GM18526 (cell line): ENCODE data around the gene WDR33.

Experiments
- POLR2A ChIP-seq: IDR thresholded peaks from 3 replicates; pipeline ENCODE4 v1.6.1; 2011; ENCODE audit not compliant: insufficient read length; ENCODE audit errors: extremely low read depth

Gene WDR33

DNA sequence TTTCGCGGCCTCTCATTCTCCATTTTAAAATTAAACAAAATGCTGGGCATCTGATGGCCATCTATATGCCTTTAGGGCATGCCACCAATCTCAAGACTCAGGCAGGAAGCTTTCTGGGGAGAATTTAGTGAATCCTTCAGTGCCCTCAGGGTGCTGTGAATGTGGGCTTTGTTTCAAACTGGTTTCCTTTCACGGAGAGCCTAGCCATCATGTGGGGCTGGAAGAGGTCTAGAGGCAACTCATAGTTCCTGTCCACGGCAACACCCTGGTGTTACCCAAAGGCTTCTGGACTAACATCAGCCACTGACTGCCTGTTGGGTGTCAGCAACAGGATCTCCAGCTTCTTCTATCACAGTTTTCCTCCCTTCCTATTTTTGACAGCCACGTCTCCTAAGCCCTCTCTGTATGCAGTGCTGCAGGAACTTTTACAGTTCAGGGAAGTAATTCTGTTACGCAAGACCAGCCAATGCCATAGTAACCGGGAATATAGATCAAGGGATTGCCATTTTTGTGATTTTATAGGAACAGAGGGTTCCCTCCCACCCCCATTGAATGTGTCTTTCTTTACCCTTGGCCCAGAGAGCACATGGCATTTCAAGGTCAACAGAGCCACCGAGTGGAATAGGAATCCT, 7.9 kb upstream of the WDR33 start:
- no peak for TF ChIP-seq POLR2A

DNA sequence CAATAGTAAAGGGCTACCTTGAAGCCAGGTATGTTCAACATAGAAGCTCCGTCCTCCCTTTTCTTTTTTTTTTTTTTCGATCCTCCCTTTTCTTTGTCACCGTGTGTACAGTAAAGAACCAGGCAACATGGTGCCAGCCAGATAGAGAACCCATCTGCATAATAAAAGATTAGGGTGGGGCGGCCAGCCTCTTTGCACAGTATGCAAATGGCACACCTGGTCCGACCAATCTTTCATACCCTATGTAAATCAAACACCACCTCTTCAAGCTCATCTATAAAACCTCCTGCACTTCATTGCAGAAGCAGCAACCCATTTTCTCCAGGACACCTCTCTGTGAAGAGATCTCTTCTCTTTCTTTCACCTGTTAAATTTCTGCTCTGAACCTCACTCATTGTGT, 7.3 kb upstream of the WDR33 start:
- TF ChIP-seq POLR2A, result no peak

DNA sequence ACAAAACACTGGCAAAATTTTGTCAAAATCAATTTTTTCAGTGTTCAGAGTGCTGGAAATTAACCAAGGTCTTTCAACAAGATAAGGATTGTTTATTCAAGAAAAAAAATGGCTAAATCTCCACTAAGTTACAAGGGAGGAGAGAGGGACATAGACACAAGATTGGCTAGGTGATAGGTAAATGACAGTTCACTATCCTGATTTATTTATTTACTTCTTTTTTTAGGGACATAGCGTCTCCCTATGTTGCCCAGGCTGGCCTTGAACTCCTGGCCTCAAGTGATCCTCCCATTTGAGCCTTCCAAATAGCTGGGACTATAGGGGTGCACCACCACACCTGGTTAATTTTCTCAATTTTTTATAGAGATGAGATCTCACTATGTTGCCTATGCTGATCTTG, 3.7 kb upstream of the WDR33 start:
- no peak for TF ChIP-seq POLR2A

DNA sequence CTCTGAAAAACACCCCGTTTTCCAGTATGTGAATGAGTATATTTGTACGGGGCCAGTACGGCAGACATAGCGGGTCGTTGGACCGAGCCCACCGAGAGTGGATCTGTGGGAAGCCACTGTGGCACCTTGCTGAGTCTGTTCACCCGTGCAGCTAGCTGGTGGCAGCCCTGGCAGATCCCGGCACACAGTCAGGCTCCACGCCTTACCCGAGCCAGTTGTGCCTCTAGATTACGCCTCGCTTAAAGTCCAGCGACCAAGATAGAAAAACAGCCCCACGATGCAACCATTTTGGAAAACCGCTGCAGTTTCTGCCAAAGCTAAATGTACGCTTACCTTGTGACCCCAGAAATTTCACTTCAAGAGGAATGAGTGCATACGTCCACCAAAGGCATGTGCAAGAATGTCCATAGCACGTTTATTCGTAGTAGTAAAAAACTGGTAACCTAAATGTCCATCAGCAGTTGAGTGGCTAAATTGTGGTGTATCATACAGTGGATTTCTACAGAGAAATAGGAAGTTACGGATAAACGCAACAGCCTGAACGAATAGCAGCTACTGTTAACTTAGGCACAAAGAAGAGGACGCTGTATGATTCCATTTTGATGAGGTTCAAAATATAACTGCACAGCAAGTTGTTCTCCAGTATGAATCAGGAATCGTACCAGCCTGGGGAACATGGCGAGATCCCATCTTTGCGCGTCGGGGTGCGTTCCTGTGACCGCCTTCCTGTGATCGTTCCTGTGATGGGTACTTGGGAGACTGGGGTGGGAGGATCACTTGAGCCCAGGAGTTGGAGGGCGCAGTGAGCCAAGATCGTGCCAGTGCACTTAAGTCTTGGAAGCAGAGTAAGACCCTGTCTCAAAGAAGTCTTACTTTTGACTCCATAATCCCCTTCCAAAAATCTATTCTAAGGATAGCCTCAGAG, 688 bp upstream of the WDR33 start:
- no peak for TF ChIP-seq POLR2A

DNA sequence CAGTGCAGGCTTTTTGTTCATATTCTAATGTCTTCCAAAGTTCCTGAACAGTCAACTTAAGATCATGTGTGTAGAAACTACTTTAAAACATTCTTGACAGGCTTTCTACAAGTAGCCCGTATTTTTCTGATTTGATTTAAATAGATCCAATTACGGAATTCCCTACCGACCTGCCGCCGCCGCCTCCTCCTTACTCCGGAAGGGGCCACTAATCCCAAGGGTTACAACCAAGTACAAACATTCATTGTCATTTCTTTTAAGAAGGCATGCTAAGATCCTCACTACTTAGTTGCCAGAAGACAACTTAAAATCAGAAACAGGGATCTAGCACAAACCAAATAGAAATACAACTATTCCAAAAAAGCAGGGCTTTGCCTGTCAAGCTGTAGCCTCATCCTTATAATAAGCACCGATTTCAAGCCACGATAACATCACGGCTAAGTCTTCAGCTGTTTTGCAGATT, 784 bp downstream of the WDR33 start:
- TF ChIP-seq POLR2A, result no peak

DNA sequence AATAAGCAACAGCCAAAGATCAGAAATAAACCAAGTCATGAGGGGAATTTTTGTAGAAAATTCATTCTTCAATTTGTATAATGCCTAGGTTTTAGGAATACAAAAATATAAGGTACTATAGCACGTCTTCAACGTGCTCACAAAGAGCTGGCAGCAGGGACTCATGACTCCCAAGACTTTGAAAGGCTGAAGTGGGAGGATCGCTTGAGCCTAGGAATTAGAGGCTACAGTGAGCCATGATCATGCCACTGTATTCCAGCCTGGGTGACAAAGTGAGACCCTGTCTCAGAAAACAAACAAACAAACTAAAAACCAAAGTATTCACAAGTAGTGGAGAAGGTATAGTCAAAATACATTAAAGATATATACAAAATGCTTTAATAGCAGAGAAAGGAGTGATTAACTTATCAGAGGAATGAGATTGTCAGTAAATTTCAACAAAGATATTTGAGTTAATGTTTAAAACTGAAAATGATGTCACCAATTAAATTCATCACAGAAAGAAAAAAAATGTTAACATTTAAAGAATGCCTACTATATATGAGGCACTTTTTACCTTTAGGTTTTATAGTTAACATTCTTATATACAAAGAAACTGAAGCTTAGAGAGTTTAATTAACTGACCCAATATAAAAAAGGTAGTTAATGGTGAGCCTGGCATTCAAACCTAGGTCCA, 3.2 kb downstream of the WDR33 start:
- TF ChIP-seq POLR2A, result no peak

DNA sequence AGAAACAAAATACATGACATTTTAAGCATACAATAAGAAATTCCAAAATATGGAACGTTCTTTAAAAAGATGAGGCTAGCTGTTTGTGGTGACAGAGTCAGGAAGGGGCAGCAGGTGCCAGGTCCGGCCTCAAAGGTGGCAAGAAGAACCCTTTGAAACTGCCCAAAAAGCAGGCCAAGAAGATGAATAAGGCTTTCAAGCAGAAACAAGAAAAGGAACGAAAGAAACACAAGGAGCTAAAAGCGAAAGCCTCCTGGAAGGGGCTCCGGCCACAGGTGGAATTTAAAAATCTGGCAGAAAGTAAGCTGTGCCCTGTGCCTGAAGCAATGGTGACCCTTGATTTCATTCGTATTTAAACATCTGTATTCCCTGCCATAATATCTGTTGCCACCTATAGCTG, 5.5 kb downstream of the WDR33 start:
- TF ChIP-seq POLR2A, result no peak

DNA sequence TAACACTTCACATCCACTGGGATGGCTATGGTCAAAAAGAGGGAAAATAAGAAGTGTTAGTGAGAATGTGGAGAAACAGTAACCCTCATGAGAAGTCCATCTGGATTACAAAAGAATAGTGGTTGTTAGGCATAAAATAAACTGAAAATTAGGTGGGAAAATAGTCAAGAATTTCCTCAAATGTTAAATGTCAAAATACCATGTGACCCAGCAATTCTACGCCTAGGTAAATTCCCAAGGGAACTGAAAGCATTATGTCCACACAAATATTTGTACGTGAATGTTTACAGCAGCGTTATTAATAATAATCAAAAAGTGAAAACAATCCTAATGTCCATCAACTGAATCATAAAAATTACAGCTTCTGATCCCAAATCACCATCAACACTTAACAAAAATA, 11.0 kb downstream of the WDR33 start:
- no peak for TF ChIP-seq POLR2A

DNA sequence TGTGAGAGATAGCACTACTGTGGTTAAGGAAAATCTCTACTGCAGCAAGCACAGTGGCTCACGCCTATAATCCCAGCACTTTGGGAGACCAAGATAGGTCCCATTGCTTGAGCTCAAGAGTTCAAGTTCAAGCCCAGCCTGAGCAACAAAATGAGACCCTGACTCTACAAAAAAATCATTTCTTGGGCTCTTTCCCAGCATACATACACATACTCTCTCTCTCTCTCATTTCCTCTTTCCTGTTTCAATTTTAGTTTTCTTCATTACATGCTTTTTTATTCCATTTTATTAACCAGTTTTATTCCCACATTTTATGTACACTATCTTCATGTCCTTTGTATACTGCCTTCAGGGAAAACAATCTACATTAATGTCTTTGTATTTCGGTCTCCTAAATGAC, 14.6 kb downstream of the WDR33 start:
- TF ChIP-seq POLR2A, result no peak

DNA sequence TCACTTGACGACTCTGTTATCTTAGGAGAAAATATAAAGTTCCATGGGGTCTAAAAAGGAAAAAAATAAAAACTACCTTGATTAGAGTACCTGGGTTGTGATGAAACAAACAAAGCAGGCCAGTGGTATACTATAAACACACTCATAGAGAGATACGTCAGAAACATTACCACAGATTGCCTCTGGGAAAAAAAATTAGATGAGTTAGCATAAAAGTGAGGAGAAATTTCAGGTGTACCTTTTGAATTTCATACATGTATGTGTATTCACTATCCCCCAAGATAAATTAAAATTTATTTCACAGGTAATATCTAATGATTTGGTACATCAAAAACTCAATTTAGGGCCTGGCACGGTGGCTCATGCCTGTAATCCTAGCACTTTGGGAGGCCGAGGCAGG, 18.2 kb downstream of the WDR33 start:
- no peak for TF ChIP-seq POLR2A

DNA sequence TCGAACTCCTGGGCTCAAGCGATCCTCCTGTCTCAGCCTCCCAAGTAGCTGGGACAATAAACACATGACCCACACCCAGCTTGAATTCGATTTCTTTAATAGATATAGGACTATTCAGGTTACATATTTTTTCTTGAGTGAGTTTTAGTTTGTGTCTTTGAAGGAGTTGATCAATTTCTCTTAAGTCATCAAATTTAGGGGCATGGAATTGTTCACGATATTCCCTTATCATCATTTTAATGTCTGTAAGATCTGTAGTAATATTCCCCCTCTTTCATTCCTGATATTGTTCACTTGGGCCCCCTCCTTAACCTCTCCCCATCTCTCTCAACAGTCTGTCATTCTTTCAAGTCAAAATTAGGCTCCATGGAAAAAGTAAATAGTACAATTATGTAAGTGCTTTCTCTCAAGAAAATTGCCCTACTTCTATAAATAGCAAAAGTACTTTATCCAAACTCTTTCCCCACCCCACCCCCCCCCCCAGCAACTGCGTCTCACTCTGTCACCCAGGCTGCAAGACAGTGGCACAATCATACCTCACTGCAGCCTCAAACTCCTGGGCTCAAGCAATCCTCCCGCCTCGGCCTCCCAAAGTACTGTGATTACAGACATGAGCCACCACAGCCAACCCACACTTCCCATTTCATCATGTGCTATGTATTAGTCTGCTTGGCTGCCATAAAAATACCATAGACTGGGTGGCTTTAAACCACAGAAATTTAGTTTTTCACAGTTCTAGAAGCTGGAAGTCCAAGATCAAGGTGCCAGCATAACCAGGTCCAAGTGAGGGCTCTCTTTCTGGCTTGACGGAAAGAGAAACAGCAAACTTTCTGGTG, 20.1 kb downstream of the WDR33 start:
- no peak for TF ChIP-seq POLR2A

DNA sequence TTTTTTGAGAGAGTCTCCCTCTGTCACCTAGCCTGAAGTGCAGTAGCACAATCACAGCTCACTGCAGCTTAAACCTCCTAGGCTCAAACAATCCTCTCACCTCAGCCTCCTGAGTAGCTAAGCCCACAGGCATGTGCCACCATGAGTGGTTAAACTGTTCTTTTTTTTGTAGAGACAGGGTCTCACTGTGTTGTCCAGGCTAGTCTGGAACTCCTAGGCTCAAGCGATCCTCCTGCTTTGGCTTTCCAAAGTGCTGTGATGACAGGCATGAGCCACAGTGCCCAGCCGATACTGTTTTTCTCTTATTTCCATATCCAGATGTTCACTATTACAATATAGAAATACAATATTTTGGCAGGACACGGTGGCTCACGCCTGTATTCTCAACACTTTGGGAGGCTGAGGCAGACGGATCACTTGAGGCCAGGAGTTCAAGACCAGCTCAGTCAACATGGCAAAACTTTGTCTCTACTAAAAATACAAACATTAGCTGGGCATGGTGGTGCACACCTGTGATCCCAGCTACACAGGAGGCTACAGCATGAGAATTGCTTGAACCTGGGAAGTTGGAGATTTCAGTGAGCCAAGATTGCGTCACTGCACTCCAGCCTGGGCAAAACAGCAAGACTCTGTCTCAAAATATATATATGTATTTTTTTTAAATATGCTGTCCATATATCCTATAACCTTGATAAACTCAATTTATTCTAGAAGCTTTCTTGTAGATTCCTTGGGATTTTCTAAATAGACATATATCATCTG, 24.7 kb downstream of the WDR33 start:
- no peak for TF ChIP-seq POLR2A

DNA sequence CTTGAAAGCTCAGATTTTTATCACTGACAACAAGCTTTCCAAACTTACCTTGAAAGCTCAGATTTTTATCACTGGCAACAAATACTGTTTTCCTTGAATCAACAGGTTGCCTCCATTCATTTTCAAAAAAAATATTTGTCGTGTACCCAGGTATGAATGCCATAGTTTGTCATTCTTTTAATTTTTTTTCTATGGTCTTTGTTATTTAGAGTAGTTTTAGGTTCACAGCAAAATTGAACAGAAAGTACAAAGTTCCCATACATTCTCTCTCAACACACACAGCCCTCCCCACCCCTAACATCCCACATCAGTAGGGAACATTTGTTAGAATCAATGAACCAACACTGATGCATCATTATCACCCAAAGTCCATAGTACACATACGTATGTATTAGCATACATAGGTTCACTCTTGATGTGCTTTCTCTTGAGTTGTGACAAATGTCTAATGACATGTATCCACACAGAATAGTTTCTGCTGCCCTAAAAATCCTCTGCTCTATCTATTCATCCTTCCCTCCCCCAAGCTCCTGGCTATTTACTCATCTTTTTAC, 25.9 kb downstream of the WDR33 start:
- no peak for TF ChIP-seq POLR2A

DNA sequence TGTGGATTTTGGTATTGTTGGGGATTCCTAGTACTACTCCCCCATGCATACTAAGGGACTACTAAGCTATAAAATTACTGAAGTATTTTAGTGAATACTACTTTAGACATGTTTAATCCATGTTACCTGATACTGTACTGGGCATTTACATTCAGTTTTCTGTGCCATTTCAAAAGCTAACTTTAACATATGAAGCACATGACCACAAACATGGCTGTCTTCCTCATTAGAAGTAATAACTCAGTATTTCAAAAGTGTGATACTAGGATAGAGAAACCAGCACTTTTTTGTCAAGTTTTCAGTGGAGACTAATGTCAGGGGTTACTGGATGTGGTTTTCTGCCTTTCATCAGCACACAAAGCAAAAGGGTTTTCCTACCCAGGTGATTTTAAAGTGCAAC, 27.9 kb downstream of the WDR33 start:
- no peak for TF ChIP-seq POLR2A
